ENCODE results near the gene FHOD3. TPM values are rescaled to one million over a fixed set of nuclear protein-coding genes. Genes with fewer than 3 reads are reported as not detected.

The FHOD3 gene
- total and polyA plus RNA-seq, 3 experiments from 2014 or later, result not detected

DNA sequence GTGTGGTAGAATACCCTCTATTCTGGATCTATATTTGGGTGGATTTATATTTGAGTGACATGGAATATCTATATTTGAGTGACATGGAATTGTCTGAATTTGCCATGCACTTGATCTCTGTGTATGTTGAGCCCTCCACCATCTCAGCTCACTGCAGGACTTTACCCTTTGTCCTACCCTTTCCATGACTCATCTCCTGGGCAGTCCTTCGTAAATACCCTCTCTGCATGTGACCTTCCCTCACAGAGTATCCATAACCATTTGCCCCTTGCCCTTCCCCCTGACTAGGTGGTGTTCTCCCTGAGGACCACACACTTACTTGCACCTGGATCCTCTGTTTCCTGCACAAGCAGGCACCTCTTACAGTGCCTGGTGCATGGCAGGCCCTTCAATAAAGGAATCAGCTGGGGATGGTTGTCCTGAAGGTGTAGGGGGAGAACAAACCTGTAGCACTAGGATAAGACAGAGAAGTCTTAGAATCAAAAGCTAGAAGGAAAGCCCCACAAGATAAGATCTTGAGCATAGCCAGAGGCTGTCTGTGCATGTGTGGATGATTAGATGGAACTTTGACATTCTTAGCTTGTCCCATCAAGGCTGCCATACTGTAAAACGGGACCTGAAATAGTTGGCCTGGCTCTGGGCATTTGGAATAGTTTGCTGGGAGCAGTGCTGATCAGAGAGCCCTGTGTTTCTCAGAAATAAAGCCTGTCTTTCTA lies 230.4 kb downstream of the FHOD3 start:
- Mint-ChIP-seq H3K4me1 (no peaks in the 10 kb centered on the region), H3K36me3 (no peaks in the 10 kb centered on the region), H3K27me3 (peaks cover 7 to 10% of the 10 kb centered on the region in 2 donors), H3K4me3 (no peak overlapping the region), H3K9me3 (no peaks in the 10 kb centered on the region), H3K27ac (peak overlapping the region in 1 of 8 donors; percentile 23)
- Histone ChIP-seq H3K4me3 (ENCODE audit: low read length) (no peak overlapping the region), H3K27ac (ENCODE audit: low read depth, low read length) (no peak overlapping the region), H3K9me3 (ENCODE audit: low read length) (no peaks in the 10 kb centered on the region), H3K27me3 (ENCODE audit: insufficient read depth, low read length, poor library complexity, severe bottlenecking) (no peaks in the 10 kb centered on the region), H3K4me1 (ENCODE audit: insufficient read depth, low read length) (no peaks in the 10 kb centered on the region), H3K36me3 (ENCODE audit: insufficient read depth, low read length) (no peaks in the 10 kb centered on the region)
- ChIA-PET POLR2A (no interaction called here), CTCF (no interaction called here)
- no peak for DNase-seq

DNA sequence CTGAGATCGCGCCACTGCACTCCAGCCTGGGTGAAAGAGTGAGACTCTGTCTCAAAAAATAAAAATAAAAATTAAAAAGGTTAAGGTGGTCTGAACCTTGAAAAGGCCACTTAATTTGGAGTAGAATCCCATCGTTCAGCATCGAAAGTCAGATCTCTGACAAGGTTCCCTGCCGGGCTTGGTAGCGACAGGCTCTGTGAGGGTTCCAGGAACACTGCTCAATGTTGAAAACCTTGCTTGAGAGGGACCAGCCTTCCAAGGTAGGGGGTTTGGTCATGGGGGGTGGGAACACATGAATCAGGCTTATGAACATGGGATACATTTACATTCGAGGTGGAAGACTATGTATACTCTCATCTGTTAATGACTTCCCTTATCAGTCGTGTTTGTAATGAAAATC lies 232.2 kb downstream of the FHOD3 start:
- no peak for DNase-seq
- peaks cover 0 to 10% (median 9%) of the 10 kb centered on the region in 3 donors for H3K4me1 Mint-ChIP-seq
- H3K4me1 ChIP-seq (ENCODE audit: insufficient read depth, low read length), result no peaks in the 10 kb centered on the region
- no peaks in the 10 kb centered on the region for H3K36me3 ChIP-seq (ENCODE audit: insufficient read depth, low read length)
- no peaks in the 10 kb centered on the region for H3K9me3 ChIP-seq (ENCODE audit: low read length)
- H3K9me3 Mint-ChIP-seq, result no peaks in the 10 kb centered on the region
- ChIA-PET POLR2A (no interaction called here), CTCF (no interaction called here)
- H3K4me3 ChIP-seq (ENCODE audit: low read length), result no peak overlapping the region
- no peaks in the 10 kb centered on the region for H3K36me3 Mint-ChIP-seq
- H3K27ac Mint-ChIP-seq, result no peak overlapping the region
- no peaks in the 10 kb centered on the region for H3K27me3 ChIP-seq (ENCODE audit: insufficient read depth, low read length, poor library complexity, severe bottlenecking)
- peaks cover 5 to 17% of the 10 kb centered on the region in 2 donors for H3K27me3 Mint-ChIP-seq
- no peak overlapping the region for H3K27ac ChIP-seq (ENCODE audit: low read depth, low read length)
- no peak overlapping the region for H3K4me3 Mint-ChIP-seq

DNA sequence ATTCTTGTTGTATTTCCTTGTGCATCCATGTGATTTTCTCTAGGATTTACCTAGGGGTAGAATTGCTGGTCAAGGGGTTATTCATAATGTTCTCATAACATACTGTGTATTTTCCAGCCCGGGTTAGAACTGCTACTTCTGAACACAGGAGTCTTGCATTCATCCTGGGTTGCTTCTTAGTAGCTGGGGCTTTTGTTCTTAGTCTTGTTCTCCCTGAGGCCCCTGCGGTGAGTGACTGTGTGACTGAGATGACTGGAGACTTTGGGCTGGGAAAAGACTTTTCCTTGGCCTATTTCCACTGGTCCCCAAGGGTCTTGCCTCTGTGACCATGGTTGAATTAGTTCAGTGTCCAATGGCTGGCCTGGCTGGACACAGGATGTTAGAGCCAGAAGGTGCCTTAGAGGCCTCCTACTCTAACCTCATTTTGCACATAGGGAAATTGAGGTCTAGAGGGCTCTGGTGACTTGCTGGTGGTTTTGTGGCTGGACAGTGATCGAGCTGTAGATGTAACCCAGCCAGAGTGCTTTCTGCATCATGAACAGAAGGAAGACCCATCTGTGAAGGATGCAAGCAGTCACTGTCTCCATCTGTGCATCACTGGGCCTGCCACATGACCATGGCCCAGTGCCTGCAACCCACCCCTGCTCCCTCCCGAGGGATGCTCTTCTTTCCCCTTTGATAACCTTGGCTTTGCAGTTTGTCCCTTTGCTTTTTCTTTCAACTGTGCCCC lies 233.3 kb downstream of the FHOD3 start:
- no peak overlapping the region for H3K27ac ChIP-seq (ENCODE audit: low read depth, low read length)
- POLR2A ChIA-PET, result no interaction called here
- H3K4me3 Mint-ChIP-seq, result no peak overlapping the region
- H3K4me3 ChIP-seq (ENCODE audit: low read length), result no peak overlapping the region
- H3K9me3 ChIP-seq (ENCODE audit: low read length), result no peaks in the 10 kb centered on the region
- no peaks in the 10 kb centered on the region for H3K36me3 Mint-ChIP-seq
- peaks cover 0 to 13% (median 9%) of the 10 kb centered on the region in 3 donors for H3K4me1 Mint-ChIP-seq
- no peak for DNase-seq
- peaks cover 5 to 17% of the 10 kb centered on the region in 2 donors for H3K27me3 Mint-ChIP-seq
- H3K27ac Mint-ChIP-seq, result no peak overlapping the region
- no peaks in the 10 kb centered on the region for H3K27me3 ChIP-seq (ENCODE audit: insufficient read depth, low read length, poor library complexity, severe bottlenecking)
- no peaks in the 10 kb centered on the region for H3K4me1 ChIP-seq (ENCODE audit: insufficient read depth, low read length)
- no peaks in the 10 kb centered on the region for H3K9me3 Mint-ChIP-seq
- CTCF ChIA-PET, result no interaction called here
- no peaks in the 10 kb centered on the region for H3K36me3 ChIP-seq (ENCODE audit: insufficient read depth, low read length)

DNA sequence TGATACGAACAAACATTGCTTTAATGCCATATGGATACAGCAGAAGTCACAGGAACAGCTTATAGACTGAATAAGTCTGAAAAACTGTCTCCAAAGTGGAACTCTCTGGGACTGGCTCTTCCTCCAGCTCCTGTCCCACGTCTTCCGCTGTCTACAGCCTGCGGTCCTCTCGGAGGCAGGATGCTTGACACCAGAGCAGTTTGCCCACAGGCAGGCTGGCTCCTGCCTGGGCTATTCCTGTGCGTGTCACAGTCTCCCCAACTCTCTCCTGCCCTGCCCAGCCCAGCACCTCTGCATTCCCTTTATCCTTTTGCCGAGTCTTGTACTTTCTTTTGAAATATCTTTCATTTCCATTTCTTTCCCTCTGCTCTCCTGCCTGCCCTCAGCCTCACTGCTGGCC lies 234.1 kb downstream of the FHOD3 start:
- H3K27ac Mint-ChIP-seq, result no peak overlapping the region
- H3K4me3 ChIP-seq (ENCODE audit: low read length), result no peak overlapping the region
- H3K27me3 ChIP-seq (ENCODE audit: insufficient read depth, low read length, poor library complexity, severe bottlenecking), result no peaks in the 10 kb centered on the region
- H3K27me3 Mint-ChIP-seq, result peaks cover 5 to 17% of the 10 kb centered on the region in 2 donors
- H3K36me3 Mint-ChIP-seq, result no peaks in the 10 kb centered on the region
- no peak overlapping the region for H3K4me3 Mint-ChIP-seq
- no peaks in the 10 kb centered on the region for H3K4me1 ChIP-seq (ENCODE audit: insufficient read depth, low read length)
- ChIA-PET CTCF (no interaction called here), POLR2A (no interaction called here)
- H3K36me3 ChIP-seq (ENCODE audit: insufficient read depth, low read length), result no peaks in the 10 kb centered on the region
- peaks cover 0 to 13% (median 9%) of the 10 kb centered on the region in 3 donors for H3K4me1 Mint-ChIP-seq
- no peak for DNase-seq
- no peaks in the 10 kb centered on the region for H3K9me3 Mint-ChIP-seq
- H3K27ac ChIP-seq (ENCODE audit: low read depth, low read length), result no peak overlapping the region
- H3K9me3 ChIP-seq (ENCODE audit: low read length), result no peaks in the 10 kb centered on the region

DNA sequence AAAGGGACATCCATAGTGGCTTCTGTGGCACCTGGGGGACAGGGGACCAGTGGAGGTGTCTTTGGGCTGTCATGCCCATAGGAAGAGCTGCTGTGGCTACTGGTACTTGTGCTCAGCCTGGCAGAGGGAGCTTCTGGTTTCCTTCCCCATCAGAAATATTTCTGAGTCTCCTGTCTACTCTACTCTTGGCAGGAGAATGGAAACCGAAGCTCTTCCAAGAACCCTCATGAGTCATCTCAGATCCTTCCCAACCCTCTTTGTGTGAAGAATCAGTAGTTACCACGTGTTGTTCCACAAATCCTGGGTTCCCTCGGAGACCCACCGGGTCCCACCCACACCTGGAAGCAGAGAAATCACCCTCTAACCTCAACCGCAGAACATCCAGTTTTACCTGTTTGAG lies 234.9 kb downstream of the FHOD3 start:
- no peak overlapping the region for H3K4me3 Mint-ChIP-seq
- CTCF ChIA-PET, result no interaction called here
- H3K27ac ChIP-seq (ENCODE audit: low read depth, low read length), result no peak overlapping the region
- H3K36me3 ChIP-seq (ENCODE audit: insufficient read depth, low read length), result no peaks in the 10 kb centered on the region
- POLR2A ChIA-PET, result no interaction called here
- no peaks in the 10 kb centered on the region for H3K4me1 ChIP-seq (ENCODE audit: insufficient read depth, low read length)
- H3K4me3 ChIP-seq (ENCODE audit: low read length), result no peak overlapping the region
- H3K9me3 Mint-ChIP-seq, result no peaks in the 10 kb centered on the region
- no peak overlapping the region for H3K27ac Mint-ChIP-seq
- H3K36me3 Mint-ChIP-seq, result no peaks in the 10 kb centered on the region
- peaks cover 0 to 13% (median 9%) of the 10 kb centered on the region in 3 donors for H3K4me1 Mint-ChIP-seq
- H3K27me3 ChIP-seq (ENCODE audit: insufficient read depth, low read length, poor library complexity, severe bottlenecking), result no peaks in the 10 kb centered on the region
- DNase-seq, result no peak
- no peaks in the 10 kb centered on the region for H3K9me3 ChIP-seq (ENCODE audit: low read length)
- H3K27me3 Mint-ChIP-seq, result peaks cover 5 to 17% of the 10 kb centered on the region in 2 donors

DNA sequence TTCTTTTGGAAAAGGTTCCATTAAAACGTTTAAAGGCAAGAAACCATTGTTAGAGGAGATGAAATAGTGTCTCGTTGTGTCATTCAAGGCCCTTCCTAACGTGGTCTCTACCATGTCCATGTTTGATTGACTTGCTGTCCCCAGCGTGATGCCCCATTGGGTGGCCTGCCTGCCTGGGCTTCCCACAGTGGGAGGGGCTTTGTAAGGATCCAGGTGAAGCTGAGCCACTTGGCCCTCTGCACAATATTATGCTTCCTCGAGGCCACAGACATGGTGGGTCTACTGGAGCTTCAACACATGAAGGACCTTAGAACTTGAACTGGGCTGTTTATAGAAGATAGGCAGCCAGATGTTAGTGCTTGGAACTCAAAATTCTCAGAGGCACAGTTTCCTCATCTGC lies 235.3 kb downstream of the FHOD3 start:
- CTCF ChIA-PET, result no interaction called here
- H3K27ac ChIP-seq (ENCODE audit: low read depth, low read length), result no peak overlapping the region
- no peaks in the 10 kb centered on the region for H3K9me3 ChIP-seq (ENCODE audit: low read length)
- DNase-seq, result no peak
- Mint-ChIP-seq H3K27ac (no peak overlapping the region), H3K27me3 (peaks cover 3 to 17% of the 10 kb centered on the region in 2 donors), H3K4me3 (no peak overlapping the region), H3K9me3 (no peaks in the 10 kb centered on the region), H3K36me3 (no peaks in the 10 kb centered on the region), H3K4me1 (peaks cover 0 to 13% (median 9%) of the 10 kb centered on the region in 3 donors)
- no peaks in the 10 kb centered on the region for H3K36me3 ChIP-seq (ENCODE audit: insufficient read depth, low read length)
- POLR2A ChIA-PET, result no interaction called here
- H3K4me1 ChIP-seq (ENCODE audit: insufficient read depth, low read length), result no peaks in the 10 kb centered on the region
- H3K4me3 ChIP-seq (ENCODE audit: low read length), result no peak overlapping the region
- no peaks in the 10 kb centered on the region for H3K27me3 ChIP-seq (ENCODE audit: insufficient read depth, low read length, poor library complexity, severe bottlenecking)

DNA sequence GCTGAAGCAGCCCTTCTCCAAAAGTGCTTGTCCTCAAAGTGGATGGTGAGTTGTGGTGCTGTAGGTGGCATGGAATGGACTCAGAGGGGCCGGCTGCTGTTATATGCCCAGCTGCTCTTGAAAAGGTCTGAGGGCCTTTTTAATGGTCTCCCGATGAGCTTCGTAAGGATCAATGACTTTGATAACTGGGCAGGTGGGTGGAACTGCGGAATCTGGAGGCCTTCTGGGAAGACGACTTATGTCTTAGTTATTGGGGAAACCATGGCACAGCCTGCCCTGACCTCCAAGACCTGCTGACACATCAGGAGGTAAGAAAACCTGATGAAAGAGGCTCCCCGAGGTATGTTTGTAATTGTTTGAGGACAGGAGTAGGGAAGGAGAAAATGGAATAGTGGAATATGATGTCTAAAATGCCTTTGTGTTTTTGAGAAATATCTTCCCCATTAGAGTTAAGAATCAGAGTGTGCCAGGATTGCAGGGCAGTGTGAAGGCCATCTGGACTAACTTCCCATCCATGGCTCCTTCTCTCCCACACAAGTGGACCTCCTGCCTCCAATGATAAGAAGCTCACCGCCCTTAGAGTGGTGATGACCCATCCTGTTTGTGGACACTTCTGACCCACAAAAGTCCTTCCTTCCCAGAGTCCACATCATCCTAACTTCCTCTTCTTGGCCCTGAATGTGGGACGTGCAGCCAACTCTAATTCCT lies 236.1 kb downstream of the FHOD3 start:
- Mint-ChIP-seq H3K27me3 (peaks cover 2 to 17% of the 10 kb centered on the region in 2 donors), H3K4me1 (peaks cover 0 to 13% (median 9%) of the 10 kb centered on the region in 3 donors), H3K27ac (no peak overlapping the region), H3K9me3 (no peaks in the 10 kb centered on the region), H3K4me3 (peak overlapping the region in 3 of 7 donors; percentile 9 to 52 (median 34)), H3K36me3 (no peaks in the 10 kb centered on the region)
- H3K36me3 ChIP-seq (ENCODE audit: insufficient read depth, low read length), result no peaks in the 10 kb centered on the region
- no peak for DNase-seq
- ChIA-PET CTCF (no interaction called here), POLR2A (no interaction called here)
- H3K4me3 ChIP-seq (ENCODE audit: low read length), result no peak overlapping the region
- no peaks in the 10 kb centered on the region for H3K27me3 ChIP-seq (ENCODE audit: insufficient read depth, low read length, poor library complexity, severe bottlenecking)
- H3K27ac ChIP-seq (ENCODE audit: low read depth, low read length), result no peak overlapping the region
- no peaks in the 10 kb centered on the region for H3K4me1 ChIP-seq (ENCODE audit: insufficient read depth, low read length)
- no peaks in the 10 kb centered on the region for H3K9me3 ChIP-seq (ENCODE audit: low read length)

DNA sequence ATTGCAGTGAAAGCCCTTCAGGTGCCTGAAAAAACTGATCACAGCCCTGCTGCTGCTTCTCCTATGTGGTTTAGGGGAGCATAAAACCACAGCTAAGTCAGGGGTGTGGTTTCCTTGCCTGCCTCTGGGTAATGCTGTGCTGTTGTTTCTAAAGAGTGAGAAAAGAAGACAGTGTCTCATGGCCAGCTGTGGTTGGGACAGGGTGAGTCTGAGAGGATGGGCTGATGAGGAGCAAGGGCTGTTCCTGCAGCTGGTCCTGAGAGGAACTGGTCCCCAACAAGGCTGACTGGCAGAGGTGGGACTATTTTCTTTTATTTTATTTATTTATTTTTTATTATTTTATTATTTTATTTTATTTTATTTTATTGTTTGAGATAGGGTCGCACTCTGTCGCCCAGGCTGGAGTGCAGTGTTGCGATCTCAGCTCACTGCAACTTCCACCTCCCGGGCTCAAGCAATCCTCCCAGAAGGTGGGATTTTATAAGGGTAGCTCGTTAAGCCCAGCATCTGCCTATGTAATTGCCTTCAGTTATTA lies 236.7 kb downstream of the FHOD3 start:
- Mint-ChIP-seq H3K36me3 (no peaks in the 10 kb centered on the region), H3K9me3 (peaks cover 0 to under 1% (median 0%) of the 10 kb centered on the region in 5 donors), H3K4me1 (peaks cover 0 to 13% (median 9%) of the 10 kb centered on the region in 3 donors), H3K4me3 (peak overlapping the region in 3 of 7 donors; percentile 9 to 52 (median 34)), H3K27ac (no peak overlapping the region), H3K27me3 (peaks cover 2 to 19% of the 10 kb centered on the region in 2 donors)
- Histone ChIP-seq H3K36me3 (ENCODE audit: insufficient read depth, low read length) (no peaks in the 10 kb centered on the region), H3K4me3 (ENCODE audit: low read length) (no peak overlapping the region), H3K27ac (ENCODE audit: low read depth, low read length) (no peak overlapping the region), H3K9me3 (ENCODE audit: low read length) (no peaks in the 10 kb centered on the region), H3K4me1 (ENCODE audit: insufficient read depth, low read length) (no peaks in the 10 kb centered on the region), H3K27me3 (ENCODE audit: insufficient read depth, low read length, poor library complexity, severe bottlenecking) (no peaks in the 10 kb centered on the region)
- peak in 1 of 5 donors; percentile 10 for DNase-seq
- POLR2A ChIA-PET, result no interaction called here
- CTCF ChIA-PET, result no interaction called here
